ENCODE data around the gene ATRN. TPM values are rescaled to one million over a fixed set of nuclear protein-coding genes. Genes with fewer than 3 reads are reported as not detected.

Gene ATRN
- total RNA-seq, 2 experiments from 2014 or later, result 6.8 to 7.6 TPM

GRCh38 chr20:3673221-3674070 lies 202.6 kb downstream of the ATRN start:
- no peak overlapping the region for H3K4me3 Mint-ChIP-seq
- peaks cover 4% of the 10 kb centered on the region for H3K4me1 Mint-ChIP-seq
- H3K27ac Mint-ChIP-seq, result no peak overlapping the region
- H3K27me3 Mint-ChIP-seq, result peaks cover 37% of the 10 kb centered on the region
- CTCF ChIA-PET, result interaction anchor here (0.6 to 1.5 kb wide), 2 partner anchors 21 to 78 kb away, joined by 3 to 4 read pairs; no protein-coding TSS in a partner anchor
- POLR2A ChIA-PET, result interaction anchor here (0.6 kb wide), 1 partner anchor 618 kb away, joined by 5 read pairs; no protein-coding TSS in a partner anchor
- no peak for DNase-seq
- no peaks in the 10 kb centered on the region for H3K9me3 Mint-ChIP-seq (ENCODE audit: low read depth)
- intact Hi-C loops (cut with DNase I, micrococcal nuclease), result no loop called here
- ATAC-seq, result no peak
- H3K36me3 Mint-ChIP-seq (ENCODE audit: low read depth), result no peaks in the 10 kb centered on the region

GRCh38 chr20:3674447-3674846 lies 203.6 kb downstream of the ATRN start:
- CTCF ChIA-PET, result interaction anchor here (0.6 to 3.5 kb wide), 6 partner anchors 9 to 81 kb away, joined by 3 to 16 read pairs (median 4); no protein-coding TSS in a partner anchor
- intact Hi-C loops (cut with DNase I, micrococcal nuclease), result no loop called here
- no peaks in the 10 kb centered on the region for H3K36me3 Mint-ChIP-seq (ENCODE audit: low read depth)
- no peaks in the 10 kb centered on the region for H3K9me3 Mint-ChIP-seq (ENCODE audit: low read depth)
- no peak overlapping the region for H3K4me3 Mint-ChIP-seq
- ATAC-seq (no peak), DNase-seq (no peak)
- peaks cover 4% of the 10 kb centered on the region for H3K4me1 Mint-ChIP-seq
- POLR2A ChIA-PET, result no interaction called here
- no peak overlapping the region for H3K27ac Mint-ChIP-seq
- peaks cover 38% of the 10 kb centered on the region for H3K27me3 Mint-ChIP-seq

- peaks cover 41% of the 10 kb centered on the region for H3K27me3 Mint-ChIP-seq
- H3K4me3 Mint-ChIP-seq, result no peak overlapping the region
- POLR2A ChIA-PET, result no interaction called here
- no peak overlapping the region for H3K27ac Mint-ChIP-seq
- ATAC-seq (no peak), DNase-seq (no peak)
- no peaks in the 10 kb centered on the region for H3K36me3 Mint-ChIP-seq (ENCODE audit: low read depth)
- CTCF ChIA-PET, result interaction anchor here (0.8 to 3.5 kb wide), 12 partner anchors 9 to 180 kb away, joined by 3 to 36 read pairs (median 6); no protein-coding TSS in a partner anchor
- no peaks in the 10 kb centered on the region for H3K9me3 Mint-ChIP-seq (ENCODE audit: low read depth)
- H3K4me1 Mint-ChIP-seq, result peaks cover 4% of the 10 kb centered on the region
- intact Hi-C loops (cut with DNase I, micrococcal nuclease), result loop anchor here in 1 of 2 experiments (5.0 kb wide), 1 partner anchor 412 kb away; no protein-coding TSS in a partner anchor
These were observed 204.4 kb downstream of the ATRN start for GRCh38 chr20:3674995-3675900.

- no peak for ATAC-seq
- intact Hi-C loops (cut with DNase I, micrococcal nuclease), result loop anchor here in 1 of 2 experiments (5.0 kb wide), 1 partner anchor 410 kb away; no protein-coding TSS in a partner anchor
- POLR2A ChIA-PET, result no interaction called here
These were observed 206.9 kb downstream of the ATRN start for GRCh38 chr20:3677733-3678132.

GRCh38 chr20:3678198-3678597 lies 207.4 kb downstream of the ATRN start:
- DNase-seq, result no peak
- ChIA-PET POLR2A (no interaction called here), CTCF (interaction anchor here (1.5 to 3.2 kb wide), 4 partner anchors 10 to 69 kb away, joined by 6 to 36 read pairs (median 14); no protein-coding TSS in a partner anchor)
- no peaks in the 10 kb centered on the region for H3K36me3 Mint-ChIP-seq (ENCODE audit: low read depth)
- H3K27ac Mint-ChIP-seq, result no peak overlapping the region
- H3K4me3 Mint-ChIP-seq, result no peak overlapping the region
- peaks cover 6% of the 10 kb centered on the region for H3K4me1 Mint-ChIP-seq
- no peaks in the 10 kb centered on the region for H3K9me3 Mint-ChIP-seq (ENCODE audit: low read depth)
- peaks cover 38% of the 10 kb centered on the region for H3K27me3 Mint-ChIP-seq
- intact Hi-C loops (cut with DNase I, micrococcal nuclease), result loop anchor here in 1 of 2 experiments (5.0 kb wide), 1 partner anchor 409 kb away; no protein-coding TSS in a partner anchor
- no peak for ATAC-seq

More at GRCh38 chr20:3677733-3678132, 206.9 kb downstream of the ATRN start:
- H3K4me3 Mint-ChIP-seq, result no peak overlapping the region
- H3K9me3 Mint-ChIP-seq (ENCODE audit: low read depth), result no peaks in the 10 kb centered on the region
- DNase-seq, result no peak
- peaks cover 41% of the 10 kb centered on the region for H3K27me3 Mint-ChIP-seq
- H3K36me3 Mint-ChIP-seq (ENCODE audit: low read depth), result no peaks in the 10 kb centered on the region
- H3K27ac Mint-ChIP-seq, result no peak overlapping the region
- peaks cover 8% of the 10 kb centered on the region for H3K4me1 Mint-ChIP-seq
- CTCF ChIA-PET, result interaction anchor here (1.4 to 3.2 kb wide), 9 partner anchors 10 to 407 kb away, joined by 4 to 36 read pairs (median 7); no protein-coding TSS in a partner anchor

GRCh38 chr20:3678856-3679720 lies 208.3 kb downstream of the ATRN start:
- ATAC-seq (no peak), DNase-seq (no peak)
- H3K4me3 Mint-ChIP-seq, result no peak overlapping the region
- ChIA-PET CTCF (interaction anchor here (0.6 to 3.2 kb wide), 3 partner anchors 9 to 99 kb away, joined by 3 to 36 read pairs (median 4); no protein-coding TSS in a partner anchor), POLR2A (no interaction called here)
- H3K9me3 Mint-ChIP-seq (ENCODE audit: low read depth), result no peaks in the 10 kb centered on the region
- intact Hi-C loops (cut with DNase I, micrococcal nuclease), result loop anchor here in 1 of 2 experiments (5.0 kb wide), 1 partner anchor 408 kb away; no protein-coding TSS in a partner anchor
- peaks cover 40% of the 10 kb centered on the region for H3K27me3 Mint-ChIP-seq
- peaks cover 6% of the 10 kb centered on the region for H3K4me1 Mint-ChIP-seq
- H3K36me3 Mint-ChIP-seq (ENCODE audit: low read depth), result no peaks in the 10 kb centered on the region
- no peak overlapping the region for H3K27ac Mint-ChIP-seq

- ATAC-seq (no peak), DNase-seq (no peak)
- no peak overlapping the region for H3K27ac Mint-ChIP-seq
- POLR2A ChIA-PET, result no interaction called here
- no peak overlapping the region for H3K4me3 Mint-ChIP-seq
- H3K27me3 Mint-ChIP-seq, result peaks cover 37% of the 10 kb centered on the region
- H3K9me3 Mint-ChIP-seq (ENCODE audit: low read depth), result no peaks in the 10 kb centered on the region
- H3K36me3 Mint-ChIP-seq (ENCODE audit: low read depth), result no peaks in the 10 kb centered on the region
- intact Hi-C loops (cut with DNase I, micrococcal nuclease), result loop anchor here in 1 of 2 experiments (5.0 kb wide), 1 partner anchor 407 kb away; no protein-coding TSS in a partner anchor
- CTCF ChIA-PET, result interaction anchor here (0.6 kb wide), 1 partner anchor 98 kb away, joined by 3 read pairs; no protein-coding TSS in a partner anchor
- H3K4me1 Mint-ChIP-seq, result peaks cover 6% of the 10 kb centered on the region
These were observed 209.2 kb downstream of the ATRN start for GRCh38 chr20:3679749-3680700.

GRCh38 chr20:3680701-3681351 lies 210.0 kb downstream of the ATRN start:
- DNase-seq (no peak), ATAC-seq (no peak)
- Mint-ChIP-seq H3K27me3 (peaks cover 29% of the 10 kb centered on the region), H3K27ac (no peak overlapping the region), H3K4me3 (no peak overlapping the region), H3K36me3 (ENCODE audit: low read depth) (no peaks in the 10 kb centered on the region), H3K4me1 (peaks cover 6% of the 10 kb centered on the region), H3K9me3 (ENCODE audit: low read depth) (no peaks in the 10 kb centered on the region)
- intact Hi-C loops (cut with DNase I, micrococcal nuclease), result no loop called here
- ChIA-PET POLR2A (no interaction called here), CTCF (interaction anchor here (1.4 kb wide), 1 partner anchor 174 kb away, joined by 6 read pairs; no protein-coding TSS in a partner anchor)

- ATAC-seq (no peak), DNase-seq (no peak)
- Mint-ChIP-seq H3K27ac (no peak overlapping the region), H3K36me3 (ENCODE audit: low read depth) (no peaks in the 10 kb centered on the region), H3K27me3 (peaks cover 27% of the 10 kb centered on the region), H3K4me1 (peaks cover 6% of the 10 kb centered on the region), H3K4me3 (no peak overlapping the region), H3K9me3 (ENCODE audit: low read depth) (no peaks in the 10 kb centered on the region)
- ChIA-PET POLR2A (no interaction called here), CTCF (interaction anchor here (1.4 kb wide), 1 partner anchor 174 kb away, joined by 6 read pairs; no protein-coding TSS in a partner anchor)
- intact Hi-C loops (cut with DNase I, micrococcal nuclease), result no loop called here
These were observed 210.6 kb downstream of the ATRN start for GRCh38 chr20:3681352-3681930.

Data from activated CD4-positive, alpha-beta T cell treated with anti-CD3 and anti-CD28 coated beads for 36 hours (primary cell).